Measurements from ENCODE around the gene TRIM25.

TRIM25 gene

DNA sequence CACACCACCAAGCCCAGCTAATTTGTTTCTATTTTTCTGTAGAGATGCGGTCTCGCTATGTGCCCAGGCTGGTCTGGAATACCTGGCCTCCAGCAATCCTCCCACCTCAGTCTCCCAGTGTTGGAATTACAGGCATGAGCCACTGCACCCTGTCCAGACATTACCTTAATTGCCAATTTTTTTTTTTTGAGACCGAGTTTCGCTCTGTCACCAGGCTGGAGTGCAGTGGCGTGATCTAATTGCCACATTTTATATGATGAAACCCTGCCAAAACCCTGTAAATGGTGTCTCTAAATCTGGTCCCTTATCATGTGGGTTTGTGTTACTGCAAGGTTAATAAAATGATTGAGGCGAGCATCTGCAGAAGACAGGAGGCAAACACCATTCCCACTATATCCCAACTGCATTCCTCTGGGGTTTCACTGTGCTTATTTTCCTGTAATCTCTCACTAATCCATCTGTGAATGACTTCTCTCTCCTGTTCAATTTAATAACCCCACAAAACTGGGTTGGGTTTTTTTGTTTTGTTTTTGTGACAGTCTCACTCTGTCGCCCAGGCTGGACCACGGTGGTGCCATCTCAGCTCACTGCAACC is 19.4 kb upstream of the TRIM25 start:
- peaks cover 20 to 41% of the 10 kb centered on the region in 2 experiments for H3K36me3 ChIP-seq (ENCODE audit: control insufficient read depth in 2 of 2, insufficient read depth in 1 of 2, low read length in 2 of 2)
- POLR2A ChIA-PET: no interaction called here
- no peak overlapping the region for H3K4me3 ChIP-seq (ENCODE audit: low read depth, low read length)
- CTCF ChIA-PET: interaction anchor here (0.6 to 1.4 kb wide), 3 partner anchors 42 to 217 kb away, joined by 3 to 4 read pairs (median 3); no protein-coding TSS in a partner anchor
- no peaks in the 10 kb centered on the region for H3K4me1 ChIP-seq (ENCODE audit: control insufficient read depth, insufficient read depth, low read length)
- no peak overlapping the region for H3K27ac ChIP-seq (ENCODE audit: extremely low read depth, low read depth, low read length)
- no peaks in the 10 kb centered on the region for H3K9me3 ChIP-seq (ENCODE audit: control insufficient read depth, insufficient read depth, low read depth, low read length)
- TF ChIP-seq ZNF157 (tag by site-specific recombination; IDR thresholded peaks at IDR 0.05) (no peak), ZNF707 (tag by site-specific recombination; IDR thresholded peaks at IDR 0.05) (no peak), ZNF558 (tag by site-specific recombination; IDR thresholded peaks at IDR 0.05) (no peak), YY2 (tag by site-specific recombination; IDR thresholded peaks at IDR 0.05) (no peak), ZNF785 (tag by site-specific recombination; IDR thresholded peaks at IDR 0.05) (no peak), SP3 (tag by site-specific recombination; IDR thresholded peaks at IDR 0.05) (no peak), ZXDB (tag by site-specific recombination; IDR thresholded peaks at IDR 0.05) (no peak), ZNF560 (tag by site-specific recombination; IDR thresholded peaks at IDR 0.05; ENCODE audit: borderline replicate concordance) (no peak), MYNN (tag by site-specific recombination; IDR thresholded peaks at IDR 0.05; ENCODE audit: borderline replicate concordance) (no peak), ZNF10 (tag by site-specific recombination; IDR thresholded peaks at IDR 0.05) (no peak), IKZF3 (tag by site-specific recombination; IDR thresholded peaks at IDR 0.05) (no peak), ZNF514 (tag by site-specific recombination; IDR thresholded peaks at IDR 0.05) (no peak), ZEB2 (tag by site-specific recombination; IDR thresholded peaks at IDR 0.05) (no peak)
- TF ChIP-seq, protein P1, sequence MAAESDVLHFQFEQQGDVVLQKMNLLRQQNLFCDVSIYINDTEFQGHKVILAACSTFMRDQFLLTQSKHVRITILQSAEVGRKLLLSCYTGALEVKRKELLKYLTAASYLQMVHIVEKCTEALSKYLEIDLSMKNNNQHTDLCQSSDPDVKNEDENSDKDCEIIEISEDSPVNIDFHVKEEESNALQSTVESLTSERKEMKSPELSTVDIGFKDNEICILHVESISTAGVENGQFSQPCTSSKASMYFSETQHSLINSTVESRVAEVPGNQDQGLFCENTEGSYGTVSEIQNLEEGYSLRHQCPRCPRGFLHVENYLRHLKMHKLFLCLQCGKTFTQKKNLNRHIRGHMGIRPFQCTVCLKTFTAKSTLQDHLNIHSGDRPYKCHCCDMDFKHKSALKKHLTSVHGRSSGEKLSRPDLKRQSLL (tag by site-specific recombination; IDR thresholded peaks at IDR 0.05): no peak
- TF ChIP-seq, protein P2, sequence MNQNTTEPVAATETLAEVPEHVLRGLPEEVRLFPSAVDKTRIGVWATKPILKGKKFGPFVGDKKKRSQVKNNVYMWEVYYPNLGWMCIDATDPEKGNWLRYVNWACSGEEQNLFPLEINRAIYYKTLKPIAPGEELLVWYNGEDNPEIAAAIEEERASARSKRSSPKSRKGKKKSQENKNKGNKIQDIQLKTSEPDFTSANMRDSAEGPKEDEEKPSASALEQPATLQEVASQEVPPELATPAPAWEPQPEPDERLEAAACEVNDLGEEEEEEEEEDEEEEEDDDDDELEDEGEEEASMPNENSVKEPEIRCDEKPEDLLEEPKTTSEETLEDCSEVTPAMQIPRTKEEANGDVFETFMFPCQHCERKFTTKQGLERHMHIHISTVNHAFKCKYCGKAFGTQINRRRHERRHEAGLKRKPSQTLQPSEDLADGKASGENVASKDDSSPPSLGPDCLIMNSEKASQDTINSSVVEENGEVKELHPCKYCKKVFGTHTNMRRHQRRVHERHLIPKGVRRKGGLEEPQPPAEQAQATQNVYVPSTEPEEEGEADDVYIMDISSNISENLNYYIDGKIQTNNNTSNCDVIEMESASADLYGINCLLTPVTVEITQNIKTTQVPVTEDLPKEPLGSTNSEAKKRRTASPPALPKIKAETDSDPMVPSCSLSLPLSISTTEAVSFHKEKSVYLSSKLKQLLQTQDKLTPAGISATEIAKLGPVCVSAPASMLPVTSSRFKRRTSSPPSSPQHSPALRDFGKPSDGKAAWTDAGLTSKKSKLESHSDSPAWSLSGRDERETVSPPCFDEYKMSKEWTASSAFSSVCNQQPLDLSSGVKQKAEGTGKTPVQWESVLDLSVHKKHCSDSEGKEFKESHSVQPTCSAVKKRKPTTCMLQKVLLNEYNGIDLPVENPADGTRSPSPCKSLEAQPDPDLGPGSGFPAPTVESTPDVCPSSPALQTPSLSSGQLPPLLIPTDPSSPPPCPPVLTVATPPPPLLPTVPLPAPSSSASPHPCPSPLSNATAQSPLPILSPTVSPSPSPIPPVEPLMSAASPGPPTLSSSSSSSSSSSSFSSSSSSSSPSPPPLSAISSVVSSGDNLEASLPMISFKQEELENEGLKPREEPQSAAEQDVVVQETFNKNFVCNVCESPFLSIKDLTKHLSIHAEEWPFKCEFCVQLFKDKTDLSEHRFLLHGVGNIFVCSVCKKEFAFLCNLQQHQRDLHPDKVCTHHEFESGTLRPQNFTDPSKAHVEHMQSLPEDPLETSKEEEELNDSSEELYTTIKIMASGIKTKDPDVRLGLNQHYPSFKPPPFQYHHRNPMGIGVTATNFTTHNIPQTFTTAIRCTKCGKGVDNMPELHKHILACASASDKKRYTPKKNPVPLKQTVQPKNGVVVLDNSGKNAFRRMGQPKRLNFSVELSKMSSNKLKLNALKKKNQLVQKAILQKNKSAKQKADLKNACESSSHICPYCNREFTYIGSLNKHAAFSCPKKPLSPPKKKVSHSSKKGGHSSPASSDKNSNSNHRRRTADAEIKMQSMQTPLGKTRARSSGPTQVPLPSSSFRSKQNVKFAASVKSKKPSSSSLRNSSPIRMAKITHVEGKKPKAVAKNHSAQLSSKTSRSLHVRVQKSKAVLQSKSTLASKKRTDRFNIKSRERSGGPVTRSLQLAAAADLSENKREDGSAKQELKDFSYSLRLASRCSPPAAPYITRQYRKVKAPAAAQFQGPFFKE (tag by site-specific recombination; IDR thresholded peaks at IDR 0.05; ENCODE audit: borderline replicate concordance): no peak
- TF ChIP-seq, protein P3, sequence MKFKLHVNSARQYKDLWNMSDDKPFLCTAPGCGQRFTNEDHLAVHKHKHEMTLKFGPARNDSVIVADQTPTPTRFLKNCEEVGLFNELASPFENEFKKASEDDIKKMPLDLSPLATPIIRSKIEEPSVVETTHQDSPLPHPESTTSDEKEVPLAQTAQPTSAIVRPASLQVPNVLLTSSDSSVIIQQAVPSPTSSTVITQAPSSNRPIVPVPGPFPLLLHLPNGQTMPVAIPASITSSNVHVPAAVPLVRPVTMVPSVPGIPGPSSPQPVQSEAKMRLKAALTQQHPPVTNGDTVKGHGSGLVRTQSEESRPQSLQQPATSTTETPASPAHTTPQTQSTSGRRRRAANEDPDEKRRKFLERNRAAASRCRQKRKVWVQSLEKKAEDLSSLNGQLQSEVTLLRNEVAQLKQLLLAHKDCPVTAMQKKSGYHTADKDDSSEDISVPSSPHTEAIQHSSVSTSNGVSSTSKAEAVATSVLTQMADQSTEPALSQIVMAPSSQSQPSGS (tag by site-specific recombination; IDR thresholded peaks at IDR 0.05; ENCODE audit: low read depth): no peak
- TF ChIP-seq, protein P4, sequence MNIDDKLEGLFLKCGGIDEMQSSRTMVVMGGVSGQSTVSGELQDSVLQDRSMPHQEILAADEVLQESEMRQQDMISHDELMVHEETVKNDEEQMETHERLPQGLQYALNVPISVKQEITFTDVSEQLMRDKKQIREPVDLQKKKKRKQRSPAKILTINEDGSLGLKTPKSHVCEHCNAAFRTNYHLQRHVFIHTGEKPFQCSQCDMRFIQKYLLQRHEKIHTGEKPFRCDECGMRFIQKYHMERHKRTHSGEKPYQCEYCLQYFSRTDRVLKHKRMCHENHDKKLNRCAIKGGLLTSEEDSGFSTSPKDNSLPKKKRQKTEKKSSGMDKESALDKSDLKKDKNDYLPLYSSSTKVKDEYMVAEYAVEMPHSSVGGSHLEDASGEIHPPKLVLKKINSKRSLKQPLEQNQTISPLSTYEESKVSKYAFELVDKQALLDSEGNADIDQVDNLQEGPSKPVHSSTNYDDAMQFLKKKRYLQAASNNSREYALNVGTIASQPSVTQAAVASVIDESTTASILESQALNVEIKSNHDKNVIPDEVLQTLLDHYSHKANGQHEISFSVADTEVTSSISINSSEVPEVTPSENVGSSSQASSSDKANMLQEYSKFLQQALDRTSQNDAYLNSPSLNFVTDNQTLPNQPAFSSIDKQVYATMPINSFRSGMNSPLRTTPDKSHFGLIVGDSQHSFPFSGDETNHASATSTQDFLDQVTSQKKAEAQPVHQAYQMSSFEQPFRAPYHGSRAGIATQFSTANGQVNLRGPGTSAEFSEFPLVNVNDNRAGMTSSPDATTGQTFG (tag by site-specific recombination; IDR thresholded peaks at IDR 0.05; ENCODE audit: borderline replicate concordance): no peak
- TF ChIP-seq, protein P5, sequence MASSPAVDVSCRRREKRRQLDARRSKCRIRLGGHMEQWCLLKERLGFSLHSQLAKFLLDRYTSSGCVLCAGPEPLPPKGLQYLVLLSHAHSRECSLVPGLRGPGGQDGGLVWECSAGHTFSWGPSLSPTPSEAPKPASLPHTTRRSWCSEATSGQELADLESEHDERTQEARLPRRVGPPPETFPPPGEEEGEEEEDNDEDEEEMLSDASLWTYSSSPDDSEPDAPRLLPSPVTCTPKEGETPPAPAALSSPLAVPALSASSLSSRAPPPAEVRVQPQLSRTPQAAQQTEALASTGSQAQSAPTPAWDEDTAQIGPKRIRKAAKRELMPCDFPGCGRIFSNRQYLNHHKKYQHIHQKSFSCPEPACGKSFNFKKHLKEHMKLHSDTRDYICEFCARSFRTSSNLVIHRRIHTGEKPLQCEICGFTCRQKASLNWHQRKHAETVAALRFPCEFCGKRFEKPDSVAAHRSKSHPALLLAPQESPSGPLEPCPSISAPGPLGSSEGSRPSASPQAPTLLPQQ (tag by site-specific recombination; IDR thresholded peaks at IDR 0.05): no peak
- TF ChIP-seq, protein P6, sequence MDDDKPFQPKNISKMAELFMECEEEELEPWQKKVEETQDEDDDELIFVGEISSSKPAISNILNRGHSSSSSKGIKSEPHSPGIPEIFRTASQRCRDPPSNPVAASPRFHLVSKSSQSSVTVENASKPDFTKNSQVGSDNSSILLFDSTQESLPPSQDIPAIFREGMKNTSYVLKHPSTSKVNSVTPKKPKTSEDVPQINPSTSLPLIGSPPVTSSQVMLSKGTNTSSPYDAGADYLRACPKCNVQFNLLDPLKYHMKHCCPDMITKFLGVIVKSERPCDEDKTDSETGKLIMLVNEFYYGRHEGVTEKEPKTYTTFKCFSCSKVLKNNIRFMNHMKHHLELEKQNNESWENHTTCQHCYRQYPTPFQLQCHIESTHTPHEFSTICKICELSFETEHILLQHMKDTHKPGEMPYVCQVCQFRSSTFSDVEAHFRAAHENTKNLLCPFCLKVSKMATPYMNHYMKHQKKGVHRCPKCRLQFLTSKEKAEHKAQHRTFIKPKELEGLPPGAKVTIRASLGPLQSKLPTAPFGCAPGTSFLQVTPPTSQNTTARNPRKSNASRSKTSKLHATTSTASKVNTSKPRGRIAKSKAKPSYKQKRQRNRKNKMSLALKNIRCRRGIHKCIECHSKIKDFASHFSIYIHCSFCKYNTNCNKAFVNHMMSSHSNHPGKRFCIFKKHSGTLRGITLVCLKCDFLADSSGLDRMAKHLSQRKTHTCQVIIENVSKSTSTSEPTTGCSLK (tag by site-specific recombination; IDR thresholded peaks at IDR 0.05): no peak
